Peyer's patch (tissue), 4 donors: Measurements from ENCODE around the gene VPS52.

Experiments
- CTCF ChIP-seq, 6 experiments: fragments of 450-650 bp in 4 of 6; fragments of 200-600 bp in 2 of 6; sonication (generic) in 1 of 6; IDR thresholded peaks; one replicate each; pipeline ENCODE4 v1.5.1; 2017 to 2019; ENCODE audit warnings: antibody characterized with exemption in 6 of 6, mild to moderate bottlenecking in 3 of 6, moderate library complexity in 1 of 6
- POLR2A ChIP-seq, 2 donors: fragments of 450-650 bp; IDR thresholded peaks; one replicate each; pipeline ENCODE4 v1.5.1; 2017; ENCODE audit warnings: antibody characterized with exemption in 2 of 2, mild to moderate bottlenecking in 2 of 2, moderate library complexity in 2 of 2

GRCh38 chr6:33299237-33299944 is 27.7 kb upstream of the VPS52 start:
- peak; percentile 67 to 74 for TF ChIP-seq POLR2A (IDR thresholded peaks at IDR 0.05)
- TF ChIP-seq CTCF (IDR thresholded peaks at IDR 0.05) = peak; percentile 63 to 79 (median 72)
